PFSK-1 (cell line): ENCODE measurements around the gene TNFRSF12A.

ENCODE experiments used
- FOXP2 ChIP-seq: optimal IDR thresholded peaks from 2 replicates; pipeline ENCODE3; 2011; ENCODE audit warnings: borderline replicate concordance, control low read depth, inconsistent platforms; ENCODE audit not compliant: insufficient read depth; ENCODE audit errors: extremely low read length, extremely low read depth
- POLR2AphosphoS5 ChIP-seq: IDR thresholded peaks from 2 replicates; pipeline ENCODE4 v1.6.1; 2012; ENCODE audit warnings: low read depth, mild to moderate bottlenecking, control low read depth, low read length, moderate library complexity
- SIN3A ChIP-seq: IDR thresholded peaks from 2 replicates; pipeline ENCODE4 v1.6.1; 2012; ENCODE audit warnings: mild to moderate bottlenecking, low read length, moderate library complexity, borderline replicate concordance; ENCODE audit not compliant: insufficient read depth
- TAF1 ChIP-seq: IDR thresholded peaks from 2 replicates; pipeline ENCODE4 v1.6.1; 2012; ENCODE audit warnings: low read length, control low read depth, borderline replicate concordance; ENCODE audit not compliant: insufficient read depth
- TF ChIP-seq, protein P1 (sequence below), 2 experiments: IDR thresholded peaks; 2 replicates each; pipeline versions ENCODE4 v1.6.1 to v1.8.0; 2011 to 2012; ENCODE audit warnings: low read depth in 2 of 2, low read length in 2 of 2, control low read depth in 1 of 2, inconsistent platforms in 1 of 2, mild to moderate bottlenecking in 1 of 2, moderate library complexity in 1 of 2; ENCODE audit not compliant: insufficient read depth in 1 of 2

DNA sequence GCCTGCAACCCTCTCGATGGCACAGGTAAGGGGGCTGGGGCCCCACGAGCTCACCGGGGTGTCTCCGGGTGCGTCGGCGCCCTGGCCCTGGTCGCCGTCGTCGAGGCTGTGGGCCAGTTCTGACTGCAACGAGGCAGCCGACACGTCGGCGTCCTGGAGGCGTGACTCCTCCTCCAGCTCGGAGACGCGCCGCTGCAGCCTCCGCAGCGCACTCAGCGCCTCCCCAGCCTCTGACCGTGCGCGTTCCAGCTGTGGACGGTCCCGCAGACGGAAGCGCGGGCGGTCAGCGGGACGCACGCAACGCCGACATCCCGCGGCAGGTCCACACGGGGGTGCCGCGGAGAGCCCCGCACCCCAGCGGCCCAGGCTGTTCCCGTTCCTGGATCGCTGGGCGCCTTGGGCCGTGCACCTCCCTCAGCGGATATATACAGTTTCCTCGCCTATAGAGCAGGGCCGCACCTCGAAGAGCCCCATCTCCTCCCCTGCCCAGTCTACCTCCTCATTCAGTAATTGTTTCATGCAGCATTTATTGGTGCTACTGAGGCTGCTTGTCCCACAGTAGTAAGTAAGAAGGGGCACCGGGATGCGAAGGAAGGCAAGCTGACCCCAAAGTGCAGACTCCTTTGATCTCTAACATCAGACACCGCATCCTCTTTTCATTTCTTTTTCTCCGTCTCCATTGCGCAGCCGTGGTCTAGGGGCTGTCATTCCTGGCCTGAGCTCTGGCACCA, 9.5 kb downstream of the TNFRSF12A start:
- TF ChIP-seq TAF1, result no peak
- no peak for TF ChIP-seq POLR2AphosphoS5
- TF ChIP-seq, protein P1, sequence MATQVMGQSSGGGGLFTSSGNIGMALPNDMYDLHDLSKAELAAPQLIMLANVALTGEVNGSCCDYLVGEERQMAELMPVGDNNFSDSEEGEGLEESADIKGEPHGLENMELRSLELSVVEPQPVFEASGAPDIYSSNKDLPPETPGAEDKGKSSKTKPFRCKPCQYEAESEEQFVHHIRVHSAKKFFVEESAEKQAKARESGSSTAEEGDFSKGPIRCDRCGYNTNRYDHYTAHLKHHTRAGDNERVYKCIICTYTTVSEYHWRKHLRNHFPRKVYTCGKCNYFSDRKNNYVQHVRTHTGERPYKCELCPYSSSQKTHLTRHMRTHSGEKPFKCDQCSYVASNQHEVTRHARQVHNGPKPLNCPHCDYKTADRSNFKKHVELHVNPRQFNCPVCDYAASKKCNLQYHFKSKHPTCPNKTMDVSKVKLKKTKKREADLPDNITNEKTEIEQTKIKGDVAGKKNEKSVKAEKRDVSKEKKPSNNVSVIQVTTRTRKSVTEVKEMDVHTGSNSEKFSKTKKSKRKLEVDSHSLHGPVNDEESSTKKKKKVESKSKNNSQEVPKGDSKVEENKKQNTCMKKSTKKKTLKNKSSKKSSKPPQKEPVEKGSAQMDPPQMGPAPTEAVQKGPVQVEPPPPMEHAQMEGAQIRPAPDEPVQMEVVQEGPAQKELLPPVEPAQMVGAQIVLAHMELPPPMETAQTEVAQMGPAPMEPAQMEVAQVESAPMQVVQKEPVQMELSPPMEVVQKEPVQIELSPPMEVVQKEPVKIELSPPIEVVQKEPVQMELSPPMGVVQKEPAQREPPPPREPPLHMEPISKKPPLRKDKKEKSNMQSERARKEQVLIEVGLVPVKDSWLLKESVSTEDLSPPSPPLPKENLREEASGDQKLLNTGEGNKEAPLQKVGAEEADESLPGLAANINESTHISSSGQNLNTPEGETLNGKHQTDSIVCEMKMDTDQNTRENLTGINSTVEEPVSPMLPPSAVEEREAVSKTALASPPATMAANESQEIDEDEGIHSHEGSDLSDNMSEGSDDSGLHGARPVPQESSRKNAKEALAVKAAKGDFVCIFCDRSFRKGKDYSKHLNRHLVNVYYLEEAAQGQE (IDR thresholded peaks at IDR 0.05; ENCODE audit: insufficient read depth in 1 of 2, low read depth in 2 of 2, low read length in 2 of 2), result no peak
- no peak for TF ChIP-seq SIN3A
- no peak for TF ChIP-seq FOXP2
